Measurements from ENCODE around the gene P2RX2.

DNA sequence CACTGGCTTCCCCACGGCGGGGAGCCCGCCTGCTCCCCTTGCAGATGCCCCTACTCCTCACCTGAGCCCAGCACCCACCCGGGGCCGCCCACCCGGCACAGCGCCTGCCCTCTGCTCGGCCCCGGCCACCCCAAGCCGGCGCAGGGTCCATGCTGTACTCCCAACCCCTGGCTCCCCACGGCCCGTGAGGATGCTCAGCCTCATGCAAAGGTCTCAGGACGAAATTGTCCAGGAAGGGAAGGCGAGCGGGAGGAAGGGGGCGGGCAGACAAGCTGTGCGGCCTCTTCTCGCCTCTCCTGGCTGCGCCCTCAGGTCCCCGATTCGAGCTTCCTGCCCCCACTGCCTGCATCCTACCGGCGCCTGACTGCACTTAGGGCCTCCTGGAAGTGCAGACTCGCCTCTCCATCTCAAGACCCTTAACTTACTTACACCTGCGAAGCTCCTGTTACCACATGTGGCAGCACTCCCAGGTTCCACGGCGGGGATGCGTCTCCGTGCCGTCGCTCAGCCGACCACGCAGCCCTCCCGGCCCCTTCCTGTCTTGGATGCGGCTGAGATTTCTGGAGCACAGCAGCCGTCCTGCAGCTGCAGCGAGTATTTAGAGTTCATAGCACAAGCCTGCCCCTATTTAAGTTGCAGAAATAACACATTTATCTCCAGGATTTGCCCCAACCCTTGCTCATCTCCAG, 26.1 kb upstream of the P2RX2 start:
- TF ChIP-seq, protein P1, sequence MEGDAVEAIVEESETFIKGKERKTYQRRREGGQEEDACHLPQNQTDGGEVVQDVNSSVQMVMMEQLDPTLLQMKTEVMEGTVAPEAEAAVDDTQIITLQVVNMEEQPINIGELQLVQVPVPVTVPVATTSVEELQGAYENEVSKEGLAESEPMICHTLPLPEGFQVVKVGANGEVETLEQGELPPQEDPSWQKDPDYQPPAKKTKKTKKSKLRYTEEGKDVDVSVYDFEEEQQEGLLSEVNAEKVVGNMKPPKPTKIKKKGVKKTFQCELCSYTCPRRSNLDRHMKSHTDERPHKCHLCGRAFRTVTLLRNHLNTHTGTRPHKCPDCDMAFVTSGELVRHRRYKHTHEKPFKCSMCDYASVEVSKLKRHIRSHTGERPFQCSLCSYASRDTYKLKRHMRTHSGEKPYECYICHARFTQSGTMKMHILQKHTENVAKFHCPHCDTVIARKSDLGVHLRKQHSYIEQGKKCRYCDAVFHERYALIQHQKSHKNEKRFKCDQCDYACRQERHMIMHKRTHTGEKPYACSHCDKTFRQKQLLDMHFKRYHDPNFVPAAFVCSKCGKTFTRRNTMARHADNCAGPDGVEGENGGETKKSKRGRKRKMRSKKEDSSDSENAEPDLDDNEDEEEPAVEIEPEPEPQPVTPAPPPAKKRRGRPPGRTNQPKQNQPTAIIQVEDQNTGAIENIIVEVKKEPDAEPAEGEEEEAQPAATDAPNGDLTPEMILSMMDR (IDR thresholded peaks at IDR 0.05): no peak
- no peak for TF ChIP-seq POLR2A (IDR thresholded peaks at IDR 0.05)
- TF ChIP-seq EP300 (IDR thresholded peaks at IDR 0.05): no peak

Measured in upper lobe of left lung (tissue), 4 donors.